DOHH2 (cell line): ENCODE data around the gene BDKRB2.

Experiments
- EZH2phosphoT487 ChIP-seq: fragments of 200-600 bp; sonication (generic); IDR thresholded peaks from 2 replicates; pipeline ENCODE4 v1.6.1; 2017; ENCODE audit warnings: borderline replicate concordance, mild to moderate bottlenecking, antibody characterized with exemption, low read length, moderate library complexity, mixed read lengths
- TF ChIP-seq, protein P1 (sequence below): fragments of 200-600 bp; sonication (generic); IDR thresholded peaks from one replicate; pipeline ENCODE4 v1.5.1; 2014; ENCODE audit warnings: antibody characterized with exemption, mild to moderate bottlenecking, low read depth, low read length; ENCODE audit not compliant: poor library complexity, severe bottlenecking

DNA sequence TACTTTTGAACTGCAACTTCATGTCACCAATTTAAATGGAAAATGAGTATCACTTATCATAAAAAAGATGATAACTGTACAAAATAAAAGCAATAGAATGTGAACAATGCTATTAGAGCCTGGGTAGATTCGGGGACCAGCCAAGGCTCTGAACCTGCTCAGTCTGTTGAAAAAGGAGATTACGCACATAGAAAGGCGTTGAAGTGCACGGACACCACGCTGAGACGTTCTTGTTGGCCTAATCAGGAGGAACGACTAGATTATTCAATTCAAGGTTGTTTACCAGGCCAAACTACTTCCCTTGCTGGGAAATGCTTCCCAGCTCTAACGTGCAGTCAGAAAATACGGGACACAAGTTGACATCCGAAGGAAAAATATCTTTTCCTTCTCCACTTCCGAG is 27.9 kb downstream of the BDKRB2 start:
- TF ChIP-seq, protein P1, sequence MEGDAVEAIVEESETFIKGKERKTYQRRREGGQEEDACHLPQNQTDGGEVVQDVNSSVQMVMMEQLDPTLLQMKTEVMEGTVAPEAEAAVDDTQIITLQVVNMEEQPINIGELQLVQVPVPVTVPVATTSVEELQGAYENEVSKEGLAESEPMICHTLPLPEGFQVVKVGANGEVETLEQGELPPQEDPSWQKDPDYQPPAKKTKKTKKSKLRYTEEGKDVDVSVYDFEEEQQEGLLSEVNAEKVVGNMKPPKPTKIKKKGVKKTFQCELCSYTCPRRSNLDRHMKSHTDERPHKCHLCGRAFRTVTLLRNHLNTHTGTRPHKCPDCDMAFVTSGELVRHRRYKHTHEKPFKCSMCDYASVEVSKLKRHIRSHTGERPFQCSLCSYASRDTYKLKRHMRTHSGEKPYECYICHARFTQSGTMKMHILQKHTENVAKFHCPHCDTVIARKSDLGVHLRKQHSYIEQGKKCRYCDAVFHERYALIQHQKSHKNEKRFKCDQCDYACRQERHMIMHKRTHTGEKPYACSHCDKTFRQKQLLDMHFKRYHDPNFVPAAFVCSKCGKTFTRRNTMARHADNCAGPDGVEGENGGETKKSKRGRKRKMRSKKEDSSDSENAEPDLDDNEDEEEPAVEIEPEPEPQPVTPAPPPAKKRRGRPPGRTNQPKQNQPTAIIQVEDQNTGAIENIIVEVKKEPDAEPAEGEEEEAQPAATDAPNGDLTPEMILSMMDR: no peak
- TF ChIP-seq EZH2phosphoT487: no peak
